Type B pancreatic cell (in vitro differentiated cells): ENCODE measurements around the gene EPHB1. TPM values are rescaled to one million over a fixed set of nuclear protein-coding genes. Genes with fewer than 3 reads are reported as not detected.

ENCODE experiments used
- DNase-seq: peaks from one replicate; pipeline ENCODE4 v3.0.0; 2021; ENCODE audit warnings: mixed read lengths; ENCODE audit not compliant: unreplicated experiment; ENCODE audit errors: extremely low spot score
- H3K27ac Mint-ChIP-seq: 2 replicates; pipeline ENCODE4 v1.8.0; 2021; ENCODE audit warnings: mild to moderate bottlenecking, mixed read lengths
- H3K27me3 Mint-ChIP-seq: 2 replicates; pipeline ENCODE4 v1.8.0; 2021; ENCODE audit warnings: mixed read lengths
- H3K36me3 Mint-ChIP-seq: 2 replicates; pipeline ENCODE4 v1.8.0; 2021; ENCODE audit warnings: mixed read lengths
- H3K4me1 Mint-ChIP-seq: one replicate; pipeline ENCODE4 v1.8.0; 2021; ENCODE audit warnings: mixed read lengths; ENCODE audit not compliant: unreplicated experiment
- H3K4me3 Mint-ChIP-seq: 2 replicates; pipeline ENCODE4 v1.8.0; 2021; ENCODE audit warnings: mild to moderate bottlenecking, mixed read lengths
- H3K9me3 Mint-ChIP-seq: 2 replicates; pipeline ENCODE4 v1.8.0; 2021; ENCODE audit warnings: mixed read lengths
- total RNA-seq: library from RNA; stranded (reverse); gene quantifications from 2 replicates; pipeline ENCODE4 v1.2.1, GENCODE V29; 2021; ENCODE audit warnings: low replicate concordance
- TF ChIP-seq, protein P1 (sequence below): fragments of 200-600 bp; sonication (generic); conservative IDR thresholded peaks from 2 replicates; pipeline ENCODE4 v1.5.0; 2021; ENCODE audit warnings: antibody characterized with exemption, mild to moderate bottlenecking

Gene EPHB1
- total RNA-seq, 1 donor from 2014 or later: 9.1 TPM

DNA sequence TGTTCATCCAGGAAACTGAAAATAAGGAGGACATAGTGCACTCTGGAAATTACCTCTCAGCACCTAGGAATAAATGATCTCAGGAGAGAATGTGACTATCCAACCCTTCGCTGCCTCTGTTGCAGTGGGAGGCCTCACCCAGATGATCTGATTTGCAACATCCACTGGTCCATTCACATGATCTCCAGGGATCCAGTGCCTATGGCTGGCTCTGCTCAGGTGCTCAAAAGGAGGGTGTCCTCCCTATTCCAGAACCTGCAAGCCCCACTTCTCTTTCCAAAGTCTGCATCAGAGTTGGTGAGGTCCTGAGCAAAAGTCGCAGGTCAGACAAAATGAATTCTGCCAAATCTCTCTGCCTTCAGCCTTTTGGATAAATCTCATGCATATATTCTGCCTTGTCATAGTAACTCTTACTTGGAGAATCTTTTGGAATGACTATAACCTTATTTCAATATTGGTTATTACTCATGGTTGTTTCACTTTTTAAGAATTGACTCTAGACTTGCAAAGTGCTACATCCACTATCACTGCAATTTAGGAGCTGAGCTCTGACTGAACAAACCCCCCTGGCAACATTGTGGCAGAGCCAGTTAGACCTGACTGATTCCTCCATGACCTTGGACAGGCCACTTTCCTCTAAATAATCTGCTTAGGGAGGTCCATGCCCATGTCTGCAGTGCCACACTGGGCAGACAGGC lies 295.1 kb downstream of the EPHB1 start:
- DNase-seq: no peak
- Mint-ChIP-seq H3K4me1 (no peaks in the 10 kb centered on the region), H3K36me3 (no peaks in the 10 kb centered on the region), H3K9me3 (no peaks in the 10 kb centered on the region), H3K27ac (no peak overlapping the region), H3K4me3 (no peak overlapping the region), H3K27me3 (peaks cover 15% of the 10 kb centered on the region)
- TF ChIP-seq, protein P1, sequence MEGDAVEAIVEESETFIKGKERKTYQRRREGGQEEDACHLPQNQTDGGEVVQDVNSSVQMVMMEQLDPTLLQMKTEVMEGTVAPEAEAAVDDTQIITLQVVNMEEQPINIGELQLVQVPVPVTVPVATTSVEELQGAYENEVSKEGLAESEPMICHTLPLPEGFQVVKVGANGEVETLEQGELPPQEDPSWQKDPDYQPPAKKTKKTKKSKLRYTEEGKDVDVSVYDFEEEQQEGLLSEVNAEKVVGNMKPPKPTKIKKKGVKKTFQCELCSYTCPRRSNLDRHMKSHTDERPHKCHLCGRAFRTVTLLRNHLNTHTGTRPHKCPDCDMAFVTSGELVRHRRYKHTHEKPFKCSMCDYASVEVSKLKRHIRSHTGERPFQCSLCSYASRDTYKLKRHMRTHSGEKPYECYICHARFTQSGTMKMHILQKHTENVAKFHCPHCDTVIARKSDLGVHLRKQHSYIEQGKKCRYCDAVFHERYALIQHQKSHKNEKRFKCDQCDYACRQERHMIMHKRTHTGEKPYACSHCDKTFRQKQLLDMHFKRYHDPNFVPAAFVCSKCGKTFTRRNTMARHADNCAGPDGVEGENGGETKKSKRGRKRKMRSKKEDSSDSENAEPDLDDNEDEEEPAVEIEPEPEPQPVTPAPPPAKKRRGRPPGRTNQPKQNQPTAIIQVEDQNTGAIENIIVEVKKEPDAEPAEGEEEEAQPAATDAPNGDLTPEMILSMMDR: no peak

DNA sequence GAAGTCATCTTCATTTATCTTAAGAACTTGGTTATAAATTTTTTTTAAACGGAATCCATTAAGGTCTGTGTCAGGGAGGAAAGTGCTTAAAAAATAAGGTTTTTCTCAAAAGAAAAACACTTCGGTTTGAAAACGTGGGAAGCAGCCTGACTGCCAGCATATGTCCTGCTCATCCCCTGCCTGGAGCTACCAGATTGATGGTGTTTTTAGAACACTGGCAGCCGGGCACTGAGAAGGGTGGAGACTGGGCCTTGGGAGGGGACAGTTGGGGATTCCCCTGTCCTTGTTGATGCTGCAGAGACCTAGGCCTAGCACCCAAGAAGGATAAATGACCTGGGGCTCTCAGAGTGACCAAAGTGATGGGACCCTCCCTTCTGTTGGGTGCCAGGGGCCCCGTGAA lies 296.9 kb downstream of the EPHB1 start:
- H3K27ac Mint-ChIP-seq: no peak overlapping the region
- H3K27me3 Mint-ChIP-seq: peaks cover 4% of the 10 kb centered on the region
- no peaks in the 10 kb centered on the region for H3K9me3 Mint-ChIP-seq
- H3K36me3 Mint-ChIP-seq: no peaks in the 10 kb centered on the region
- H3K4me3 Mint-ChIP-seq: no peak overlapping the region
- TF ChIP-seq, protein P1: no peak
- DNase-seq: no peak
- H3K4me1 Mint-ChIP-seq: no peaks in the 10 kb centered on the region

DNA sequence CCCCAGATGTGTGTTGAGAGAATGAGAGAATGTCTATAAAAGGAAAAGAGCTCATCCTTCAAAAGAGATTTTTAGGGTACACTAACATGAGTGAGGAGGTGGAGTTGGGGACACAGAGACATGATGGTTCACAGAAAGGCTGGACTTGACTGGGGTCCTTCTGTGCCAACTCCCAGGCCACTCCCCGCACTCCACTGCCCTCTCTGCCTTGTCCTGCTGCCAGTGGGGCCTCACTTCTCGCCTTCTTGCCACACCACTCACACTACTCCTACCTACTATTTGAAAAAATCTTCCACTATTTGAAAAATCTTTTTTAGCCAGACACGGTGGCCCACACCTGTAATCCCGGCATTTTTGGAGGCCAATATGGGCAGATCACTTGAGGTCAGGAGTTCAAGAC lies 298.1 kb downstream of the EPHB1 start:
- Mint-ChIP-seq H3K27ac (no peak overlapping the region), H3K9me3 (no peaks in the 10 kb centered on the region), H3K4me1 (no peaks in the 10 kb centered on the region), H3K27me3 (peaks cover 11% of the 10 kb centered on the region), H3K4me3 (no peak overlapping the region), H3K36me3 (no peaks in the 10 kb centered on the region)
- no peak for DNase-seq
- TF ChIP-seq, protein P1: no peak

DNA sequence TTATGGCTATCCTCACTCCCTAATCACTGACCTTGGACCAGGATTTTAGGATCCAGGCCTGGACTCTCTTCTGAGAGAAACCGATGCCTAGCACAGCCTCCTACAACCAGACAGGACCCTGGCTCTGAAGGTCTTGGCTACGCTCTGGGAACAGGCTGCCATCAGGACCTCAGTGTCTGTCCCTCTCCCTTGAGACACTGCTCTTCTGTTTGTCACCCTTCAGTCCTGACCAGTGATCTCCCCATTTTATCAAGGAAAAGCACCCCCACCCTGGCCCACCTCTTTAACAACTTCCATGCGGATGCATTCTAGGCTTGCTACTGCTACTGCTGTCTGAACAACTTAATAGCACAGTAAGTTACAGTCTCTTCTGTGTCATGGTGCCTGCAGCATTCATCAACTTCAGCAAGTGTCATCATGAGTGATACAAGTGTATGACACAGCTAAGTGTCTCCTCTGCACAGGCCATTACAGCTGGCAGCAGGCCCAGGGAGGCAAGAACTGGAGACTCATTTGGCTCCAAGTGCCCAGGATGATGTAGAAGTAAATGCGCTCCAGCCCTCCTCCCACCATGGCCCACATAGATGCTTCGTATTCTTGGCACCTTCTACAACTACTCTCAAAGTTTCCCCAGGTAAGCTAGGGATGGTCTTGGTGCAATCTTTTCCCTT lies 302.4 kb downstream of the EPHB1 start:
- Mint-ChIP-seq H3K27ac (no peak overlapping the region), H3K9me3 (no peaks in the 10 kb centered on the region), H3K4me3 (no peak overlapping the region), H3K27me3 (peaks cover 25% of the 10 kb centered on the region), H3K4me1 (no peaks in the 10 kb centered on the region), H3K36me3 (no peaks in the 10 kb centered on the region)
- TF ChIP-seq, protein P1: no peak
- DNase-seq: no peak

DNA sequence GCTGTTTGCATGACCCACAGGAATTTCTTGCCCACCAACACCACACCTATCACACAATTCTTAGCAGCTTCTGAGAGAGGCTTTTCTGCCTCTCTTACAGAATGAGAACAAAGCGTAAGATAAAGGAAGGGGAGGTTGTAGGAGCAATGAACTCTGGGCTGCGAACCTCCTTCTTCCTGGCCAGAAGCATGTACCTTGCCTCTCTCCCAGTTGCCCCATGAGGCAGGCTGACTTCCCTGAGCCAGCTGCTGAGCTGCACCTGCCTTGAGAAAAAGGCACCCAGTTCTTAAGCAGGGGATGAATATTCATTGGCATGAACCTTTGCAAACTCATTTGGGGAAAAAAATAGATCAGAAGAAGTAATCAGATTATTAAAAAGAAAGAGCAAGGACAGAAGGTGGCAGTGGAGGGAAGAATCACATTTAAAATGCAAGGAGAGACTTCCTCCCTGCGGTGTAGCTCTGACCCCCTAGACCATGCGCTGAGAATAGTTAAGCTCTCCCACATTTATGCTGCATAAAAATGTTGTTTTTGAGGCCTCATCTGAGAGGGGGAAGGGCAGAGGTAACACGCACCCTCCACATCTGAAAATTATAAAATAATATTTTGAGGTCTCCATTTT lies 304.8 kb downstream of the EPHB1 start:
- TF ChIP-seq, protein P1: no peak
- no peak overlapping the region for H3K27ac Mint-ChIP-seq
- H3K4me3 Mint-ChIP-seq: no peak overlapping the region
- no peaks in the 10 kb centered on the region for H3K9me3 Mint-ChIP-seq
- H3K4me1 Mint-ChIP-seq: no peaks in the 10 kb centered on the region
- H3K36me3 Mint-ChIP-seq: no peaks in the 10 kb centered on the region
- H3K27me3 Mint-ChIP-seq: peaks cover 30% of the 10 kb centered on the region
- no peak for DNase-seq
